WI38 (cell line): Measurements from ENCODE around the gene OTOP3.
"Not testable (repeated sequence)": the region's sequence is repeated elsewhere in the genome, so short reads cannot be mapped to it uniquely, and the experiment has no call there.

Experiments
- H3K4me3 ChIP-seq: 2 replicates; pipeline ENCODE4 v1.5.1; 2011; ENCODE audit warnings: low read depth, mild to moderate bottlenecking, control low read depth, low read length
- TF ChIP-seq, protein P1 (sequence below): IDR thresholded peaks from 2 replicates; pipeline ENCODE4 v1.5.1; 2012; ENCODE audit warnings: low read depth, mild to moderate bottlenecking, control low read depth, low read length

The OTOP3 gene

DNA sequence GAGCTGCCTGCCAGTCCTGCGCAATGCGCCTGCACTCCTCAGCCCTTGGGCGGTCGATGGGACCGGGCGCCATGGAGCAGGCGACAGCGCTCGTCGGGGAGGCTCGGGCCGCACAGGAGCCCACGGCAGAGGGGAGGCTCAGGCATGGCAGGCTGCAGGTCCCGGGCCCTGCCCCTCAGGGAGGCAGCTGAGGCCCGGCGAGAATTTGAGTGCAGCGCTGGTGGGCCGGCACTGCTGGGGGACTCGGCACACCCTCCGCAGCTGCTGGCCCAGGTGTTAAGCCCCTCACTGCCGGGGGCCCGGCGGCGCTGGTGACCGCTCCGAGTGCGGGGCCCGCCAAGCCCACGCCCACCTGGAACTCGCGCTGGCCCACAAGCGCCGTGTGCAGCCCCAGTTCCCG is 28.7 kb upstream of the OTOP3 start:
- TF ChIP-seq, protein P1, sequence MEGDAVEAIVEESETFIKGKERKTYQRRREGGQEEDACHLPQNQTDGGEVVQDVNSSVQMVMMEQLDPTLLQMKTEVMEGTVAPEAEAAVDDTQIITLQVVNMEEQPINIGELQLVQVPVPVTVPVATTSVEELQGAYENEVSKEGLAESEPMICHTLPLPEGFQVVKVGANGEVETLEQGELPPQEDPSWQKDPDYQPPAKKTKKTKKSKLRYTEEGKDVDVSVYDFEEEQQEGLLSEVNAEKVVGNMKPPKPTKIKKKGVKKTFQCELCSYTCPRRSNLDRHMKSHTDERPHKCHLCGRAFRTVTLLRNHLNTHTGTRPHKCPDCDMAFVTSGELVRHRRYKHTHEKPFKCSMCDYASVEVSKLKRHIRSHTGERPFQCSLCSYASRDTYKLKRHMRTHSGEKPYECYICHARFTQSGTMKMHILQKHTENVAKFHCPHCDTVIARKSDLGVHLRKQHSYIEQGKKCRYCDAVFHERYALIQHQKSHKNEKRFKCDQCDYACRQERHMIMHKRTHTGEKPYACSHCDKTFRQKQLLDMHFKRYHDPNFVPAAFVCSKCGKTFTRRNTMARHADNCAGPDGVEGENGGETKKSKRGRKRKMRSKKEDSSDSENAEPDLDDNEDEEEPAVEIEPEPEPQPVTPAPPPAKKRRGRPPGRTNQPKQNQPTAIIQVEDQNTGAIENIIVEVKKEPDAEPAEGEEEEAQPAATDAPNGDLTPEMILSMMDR: no peak
- no peak overlapping the region for H3K4me3 ChIP-seq

DNA sequence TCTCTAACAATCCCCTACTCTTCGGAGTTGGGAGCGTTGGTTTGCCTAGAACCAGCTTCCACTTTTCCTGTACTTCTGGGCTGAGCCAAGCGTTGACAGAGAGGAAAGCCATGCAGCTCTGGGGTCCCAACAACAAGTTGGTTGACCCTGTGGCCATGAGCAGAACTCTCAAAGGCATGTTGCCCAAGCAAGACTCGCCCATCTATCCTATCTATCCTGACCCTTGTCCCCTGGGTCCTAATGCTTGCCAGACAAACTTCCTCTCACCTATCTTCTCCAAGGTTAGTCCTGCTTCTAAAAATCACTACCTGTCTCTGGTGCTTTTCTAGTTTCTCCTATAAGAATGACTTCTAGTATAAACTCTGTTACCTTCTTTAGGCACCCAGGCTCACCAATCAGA is 26.6 kb upstream of the OTOP3 start:
- H3K4me3 ChIP-seq: not testable (repeated sequence)

GRCh38 chr17:74911423-74911822 is 24.3 kb upstream of the OTOP3 start:
- not testable (repeated sequence) for H3K4me3 ChIP-seq

- H3K4me3 ChIP-seq: no peak overlapping the region
- TF ChIP-seq, protein P1: no peak
Measured at GRCh38 chr17:74916136-74916850, 19.4 kb upstream of the OTOP3 start.

GRCh38 chr17:74916851-74917199 is 18.9 kb upstream of the OTOP3 start:
- TF ChIP-seq, protein P1: no peak
- H3K4me3 ChIP-seq: no peak overlapping the region

- TF ChIP-seq, protein P1: no peak
- H3K4me3 ChIP-seq: no peak overlapping the region
Measured at GRCh38 chr17:74917430-74917829, 18.3 kb upstream of the OTOP3 start.

- TF ChIP-seq, protein P1: no peak
- H3K4me3 ChIP-seq: no peak overlapping the region
Measured at GRCh38 chr17:74918906-74919305, 16.8 kb upstream of the OTOP3 start.

DNA sequence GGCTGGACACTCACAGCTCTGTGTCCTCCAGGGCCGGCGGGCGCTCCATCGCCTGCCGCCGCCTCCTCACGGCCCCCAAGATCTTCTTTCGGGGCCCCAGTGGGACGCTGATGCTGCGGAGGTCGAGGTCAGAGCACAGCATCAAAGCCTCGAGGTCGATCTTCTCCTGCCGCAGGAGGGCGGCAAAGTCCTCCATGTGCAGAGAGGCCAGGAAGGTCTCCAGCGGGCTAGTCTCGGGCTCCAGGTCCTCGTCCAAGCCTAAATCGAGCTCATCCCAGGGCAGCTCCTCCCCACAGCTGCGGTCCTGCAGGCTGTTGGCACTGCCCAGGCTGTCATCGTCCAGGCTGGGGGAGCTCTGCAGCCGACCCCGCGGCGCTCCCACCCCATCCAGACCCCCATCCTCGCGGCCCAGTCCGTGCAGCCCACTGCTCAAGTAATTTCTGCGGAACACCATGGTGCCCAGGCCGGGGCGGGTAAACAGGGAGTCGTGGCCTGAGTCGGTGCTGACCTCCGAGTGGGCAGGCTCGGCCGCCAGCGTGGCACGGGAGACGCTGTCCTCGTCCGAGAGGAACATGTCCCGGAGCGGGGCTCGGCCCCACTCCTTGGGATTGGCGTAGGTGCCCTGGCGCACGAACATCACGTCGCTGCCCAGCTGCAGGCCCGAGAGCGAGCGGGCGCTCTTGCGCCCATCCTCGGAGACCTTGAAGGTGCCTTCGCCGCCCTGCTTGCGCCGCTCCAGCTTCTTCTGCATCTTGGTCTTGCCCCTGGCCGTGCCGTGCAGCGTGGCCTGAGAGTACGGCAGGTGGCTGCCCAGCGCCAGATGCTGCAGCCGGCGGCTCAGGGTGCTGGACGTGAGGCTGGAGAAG is 16.0 kb upstream of the OTOP3 start:
- no peak overlapping the region for H3K4me3 ChIP-seq
- TF ChIP-seq, protein P1: no peak
